Mesothelial cell of epicardium (in vitro differentiated cells): Measurements from ENCODE around the gene PCDHGB6. TPM values are rescaled to one million over a fixed set of nuclear protein-coding genes. Genes with fewer than 3 reads are reported as not detected.
A peak's percentile ranks its signal among the peaks of the same experiment; 100 is the strongest.
"Not testable (repeated sequence)": the region's sequence is repeated elsewhere in the genome, so short reads cannot be mapped to it uniquely, and the experiment has no call there.

Experiments
- DNase-seq, 2 experiments: peaks; one replicate each; pipeline ENCODE4 v3.0.0; 2021; ENCODE audit warnings: low spot score in 2 of 2; ENCODE audit not compliant: unreplicated experiment in 2 of 2
- H3K27ac Mint-ChIP-seq: 2 replicates; pipeline ENCODE4 v1.8.0; 2021; ENCODE audit warnings: mixed read lengths
- H3K27me3 Mint-ChIP-seq: 2 replicates; pipeline ENCODE4 v1.8.0; 2021; ENCODE audit warnings: low read depth, mixed read lengths
- H3K36me3 Mint-ChIP-seq: 2 replicates; pipeline ENCODE4 v1.8.0; 2021; ENCODE audit warnings: mixed read lengths
- H3K4me1 Mint-ChIP-seq: 2 replicates; pipeline ENCODE4 v1.8.0; 2021; ENCODE audit warnings: mixed read lengths
- H3K4me3 Mint-ChIP-seq: 2 replicates; pipeline ENCODE4 v1.8.0; 2021; ENCODE audit warnings: mild to moderate bottlenecking, moderate library complexity, mixed read lengths
- H3K9me3 Mint-ChIP-seq: 2 replicates; pipeline ENCODE4 v1.8.0; 2021; ENCODE audit warnings: mixed read lengths
- total RNA-seq: library from RNA; stranded (reverse); gene quantifications from 3 replicates; pipeline ENCODE4 v1.2.1, GENCODE V29; 2021
- TF ChIP-seq, protein P1 (sequence below): fragments of 200-600 bp; sonication (generic); IDR thresholded peaks from one replicate; pipeline ENCODE4 v1.5.0; 2021; ENCODE audit warnings: antibody characterized with exemption; ENCODE audit not compliant: unreplicated experiment

Gene PCDHGB6
- total RNA-seq, 1 donor from 2014 or later, result 75.7 TPM

DNA sequence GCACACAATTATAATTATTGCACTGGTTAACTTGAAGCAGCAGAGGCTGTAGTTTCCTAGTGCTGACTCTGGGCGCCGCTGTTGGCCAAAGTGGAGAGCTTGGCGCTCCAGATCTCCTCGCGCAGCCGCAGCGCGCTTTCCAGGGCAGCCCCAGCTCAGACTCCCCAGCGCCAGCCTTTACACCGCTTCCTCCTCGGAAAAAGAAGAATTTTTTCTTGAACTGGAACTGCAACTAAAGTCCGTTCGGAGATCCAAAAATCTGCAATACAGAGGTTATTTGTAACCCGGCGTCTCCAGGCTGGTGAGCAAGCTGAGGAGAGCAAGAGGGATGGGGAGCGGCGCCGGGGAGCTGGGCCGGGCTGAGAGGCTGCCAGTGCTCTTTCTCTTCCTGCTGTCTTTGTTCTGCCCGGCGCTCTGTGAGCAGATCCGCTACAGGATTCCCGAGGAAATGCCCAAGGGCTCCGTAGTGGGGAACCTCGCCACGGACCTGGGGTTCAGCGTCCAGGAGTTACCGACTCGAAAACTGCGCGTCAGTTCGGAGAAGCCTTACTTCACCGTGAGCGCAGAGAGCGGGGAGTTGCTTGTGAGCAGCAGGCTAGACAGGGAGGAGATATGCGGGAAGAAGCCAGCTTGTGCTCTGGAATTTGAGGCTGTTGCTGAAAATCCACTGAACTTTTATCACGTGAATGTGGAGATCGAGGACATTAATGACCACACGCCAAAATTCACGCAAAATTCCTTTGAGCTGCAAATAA lies 20.1 kb upstream of the PCDHGB6 start, which contains the start of gene PCDHGB4:
Gene PCDHGB4, plus strand, starts transcription at position 142 of the 755 bp plus-strand sequence. Its CDS starts 187 bp downstream, at position 329.
- Mint-ChIP-seq H3K9me3 (peaks cover 65% of the 10 kb centered on the region), H3K36me3 (peaks cover 36% of the 10 kb centered on the region), H3K4me3 (peak within 1 kb of the TSS; percentile 70), H3K27ac (peak within 1 kb of the TSS; percentile 64)
- H3K27me3 Mint-ChIP-seq, H3K4me1 Mint-ChIP-seq, DNase-seq: not testable (repeated sequence)
- TF ChIP-seq, protein P1, sequence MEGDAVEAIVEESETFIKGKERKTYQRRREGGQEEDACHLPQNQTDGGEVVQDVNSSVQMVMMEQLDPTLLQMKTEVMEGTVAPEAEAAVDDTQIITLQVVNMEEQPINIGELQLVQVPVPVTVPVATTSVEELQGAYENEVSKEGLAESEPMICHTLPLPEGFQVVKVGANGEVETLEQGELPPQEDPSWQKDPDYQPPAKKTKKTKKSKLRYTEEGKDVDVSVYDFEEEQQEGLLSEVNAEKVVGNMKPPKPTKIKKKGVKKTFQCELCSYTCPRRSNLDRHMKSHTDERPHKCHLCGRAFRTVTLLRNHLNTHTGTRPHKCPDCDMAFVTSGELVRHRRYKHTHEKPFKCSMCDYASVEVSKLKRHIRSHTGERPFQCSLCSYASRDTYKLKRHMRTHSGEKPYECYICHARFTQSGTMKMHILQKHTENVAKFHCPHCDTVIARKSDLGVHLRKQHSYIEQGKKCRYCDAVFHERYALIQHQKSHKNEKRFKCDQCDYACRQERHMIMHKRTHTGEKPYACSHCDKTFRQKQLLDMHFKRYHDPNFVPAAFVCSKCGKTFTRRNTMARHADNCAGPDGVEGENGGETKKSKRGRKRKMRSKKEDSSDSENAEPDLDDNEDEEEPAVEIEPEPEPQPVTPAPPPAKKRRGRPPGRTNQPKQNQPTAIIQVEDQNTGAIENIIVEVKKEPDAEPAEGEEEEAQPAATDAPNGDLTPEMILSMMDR, result peak; percentile 19

DNA sequence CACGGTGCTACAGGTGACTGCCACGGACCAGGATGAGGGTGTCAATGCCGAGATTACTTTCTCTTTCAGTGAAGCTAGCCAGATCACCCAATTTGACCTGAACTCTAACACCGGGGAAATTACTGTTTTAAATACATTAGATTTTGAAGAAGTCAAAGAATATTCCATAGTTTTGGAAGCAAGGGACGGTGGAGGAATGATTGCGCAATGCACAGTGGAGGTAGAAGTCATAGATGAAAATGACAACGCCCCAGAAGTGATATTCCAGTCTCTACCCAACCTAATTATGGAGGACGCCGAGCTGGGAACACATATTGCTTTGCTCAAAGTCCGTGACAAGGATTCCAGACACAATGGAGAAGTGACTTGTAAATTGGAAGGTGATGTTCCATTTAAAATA lies 19.2 kb upstream of the PCDHGB6 start:
- Mint-ChIP-seq H3K36me3 (peaks cover 39% of the 10 kb centered on the region), H3K4me1 (no peaks in the 10 kb centered on the region), H3K4me3 (no peak overlapping the region), H3K27ac (no peak overlapping the region), H3K9me3 (peaks cover 63% of the 10 kb centered on the region), H3K27me3 (no peaks in the 10 kb centered on the region)
- no peak for DNase-seq
- TF ChIP-seq, protein P1, result no peak

DNA sequence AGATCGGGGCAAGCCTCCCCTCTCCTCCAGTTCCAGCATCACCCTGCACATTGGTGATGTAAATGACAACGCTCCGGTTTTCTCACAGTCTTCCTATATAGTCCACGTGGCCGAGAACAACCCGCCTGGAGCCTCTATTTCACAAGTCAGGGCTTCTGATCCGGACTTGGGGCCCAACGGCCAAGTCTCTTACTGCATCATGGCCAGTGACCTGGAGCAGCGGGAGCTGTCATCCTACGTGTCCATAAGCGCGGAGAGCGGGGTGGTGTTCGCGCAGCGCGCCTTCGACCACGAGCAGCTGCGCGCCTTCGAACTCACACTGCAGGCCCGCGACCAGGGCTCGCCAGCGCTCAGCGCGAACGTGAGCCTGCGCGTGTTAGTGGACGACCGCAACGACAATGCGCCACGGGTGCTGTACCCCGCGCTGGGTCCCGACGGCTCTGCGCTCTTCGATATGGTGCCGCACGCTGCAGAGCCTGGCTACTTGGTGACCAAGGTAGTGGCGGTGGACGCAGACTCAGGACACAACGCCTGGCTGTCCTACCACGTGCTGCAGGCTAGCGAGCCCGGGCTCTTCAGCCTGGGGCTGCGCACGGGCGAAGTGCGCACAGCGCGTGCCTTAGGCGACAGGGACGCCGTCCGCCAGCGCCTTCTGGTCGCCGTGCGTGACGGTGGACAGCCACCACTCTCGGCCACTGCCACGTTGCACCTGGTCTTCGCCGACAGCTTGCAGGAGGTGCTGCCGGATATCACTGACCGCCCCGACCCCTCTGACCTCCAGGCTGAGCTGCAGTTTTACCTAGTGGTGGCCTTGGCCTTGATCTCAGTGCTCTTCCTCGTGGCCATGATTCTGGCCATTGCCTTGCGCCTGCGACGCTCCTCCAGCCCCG lies 18.4 kb upstream of the PCDHGB6 start:
- H3K36me3 Mint-ChIP-seq, result peaks cover 40% of the 10 kb centered on the region

DNA sequence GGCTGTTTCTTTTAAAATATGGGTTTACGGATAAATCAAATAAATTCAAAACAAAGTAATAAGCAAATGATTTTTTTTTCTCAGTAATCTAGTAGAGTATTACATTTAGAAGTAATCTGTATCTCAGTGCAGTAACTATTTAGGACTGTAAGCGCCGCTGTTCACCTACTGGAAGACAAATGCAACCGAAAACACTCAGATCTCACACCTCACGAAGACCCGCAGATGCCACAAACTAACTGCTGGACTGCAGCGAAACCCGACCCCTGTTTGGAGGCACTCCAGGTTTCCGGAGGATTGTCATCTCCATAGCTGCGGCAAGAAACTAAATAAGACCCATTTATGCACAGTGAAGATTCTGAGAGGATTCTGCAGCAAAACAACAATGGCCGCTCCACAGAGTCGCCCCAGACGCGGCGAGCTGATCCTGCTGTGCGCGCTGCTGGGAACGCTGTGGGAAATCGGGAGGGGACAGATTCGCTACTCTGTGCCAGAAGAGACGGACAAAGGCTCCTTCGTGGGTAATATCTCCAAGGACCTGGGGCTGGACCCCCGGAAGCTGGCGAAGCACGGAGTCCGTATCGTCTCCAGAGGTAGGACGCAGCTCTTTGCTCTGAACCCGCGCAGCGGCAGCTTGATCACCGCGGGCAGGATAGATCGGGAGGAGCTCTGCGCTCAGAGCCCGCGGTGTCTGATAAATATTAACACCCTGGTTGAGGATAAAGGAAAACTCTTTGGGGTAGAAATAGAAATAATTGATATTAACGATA lies 15.2 kb upstream of the PCDHGB6 start, which contains the start of gene PCDHGA8:
Gene PCDHGA8, plus strand, starts transcription at position 205 of the 770 bp plus-strand sequence. Its CDS starts 181 bp downstream, at position 386.
- TF ChIP-seq, protein P1, result no peak
- no peak for DNase-seq
- Mint-ChIP-seq H3K36me3 (peaks cover 53% of the 10 kb centered on the region), H3K9me3 (peaks cover 55% of the 10 kb centered on the region), H3K4me1 (no peaks in the 10 kb centered on the region), H3K4me3 (no peak within 1 kb of the TSS), H3K27ac (no peak within 1 kb of the TSS), H3K27me3 (no peaks in the 10 kb centered on the region)

More for the DNA sequence above, 18.4 kb upstream of the PCDHGB6 start:
- no peak for DNase-seq
- TF ChIP-seq, protein P1, result no peak
- no peaks in the 10 kb centered on the region for H3K4me1 Mint-ChIP-seq
- no peaks in the 10 kb centered on the region for H3K27me3 Mint-ChIP-seq
- H3K27ac Mint-ChIP-seq, result no peak overlapping the region
- H3K9me3 Mint-ChIP-seq, result peaks cover 64% of the 10 kb centered on the region
- peak overlapping the region; percentile 15 for H3K4me3 Mint-ChIP-seq

DNA sequence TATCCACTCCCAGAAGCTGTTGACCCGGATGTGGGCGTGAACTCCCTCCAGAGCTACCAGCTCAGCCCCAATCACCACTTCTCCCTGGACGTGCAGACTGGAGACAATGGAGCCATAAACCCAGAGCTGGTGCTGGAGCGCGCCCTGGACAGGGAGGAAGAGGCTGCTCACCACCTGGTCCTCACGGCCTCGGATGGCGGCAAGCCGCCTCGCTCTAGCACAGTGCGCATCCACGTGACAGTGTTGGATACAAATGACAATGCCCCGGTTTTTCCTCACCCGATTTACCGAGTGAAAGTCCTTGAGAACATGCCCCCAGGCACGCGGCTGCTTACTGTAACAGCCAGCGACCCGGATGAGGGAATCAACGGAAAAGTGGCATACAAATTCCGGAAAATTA lies 14.6 kb upstream of the PCDHGB6 start:
- H3K4me3 Mint-ChIP-seq, result no peak overlapping the region
- TF ChIP-seq, protein P1, result no peak
- no peak for DNase-seq
- H3K36me3 Mint-ChIP-seq, result peaks cover 52% of the 10 kb centered on the region
- H3K9me3 Mint-ChIP-seq, result peaks cover 54% of the 10 kb centered on the region
- H3K27ac Mint-ChIP-seq, result no peak overlapping the region
- no peaks in the 10 kb centered on the region for H3K27me3 Mint-ChIP-seq
- no peaks in the 10 kb centered on the region for H3K4me1 Mint-ChIP-seq

DNA sequence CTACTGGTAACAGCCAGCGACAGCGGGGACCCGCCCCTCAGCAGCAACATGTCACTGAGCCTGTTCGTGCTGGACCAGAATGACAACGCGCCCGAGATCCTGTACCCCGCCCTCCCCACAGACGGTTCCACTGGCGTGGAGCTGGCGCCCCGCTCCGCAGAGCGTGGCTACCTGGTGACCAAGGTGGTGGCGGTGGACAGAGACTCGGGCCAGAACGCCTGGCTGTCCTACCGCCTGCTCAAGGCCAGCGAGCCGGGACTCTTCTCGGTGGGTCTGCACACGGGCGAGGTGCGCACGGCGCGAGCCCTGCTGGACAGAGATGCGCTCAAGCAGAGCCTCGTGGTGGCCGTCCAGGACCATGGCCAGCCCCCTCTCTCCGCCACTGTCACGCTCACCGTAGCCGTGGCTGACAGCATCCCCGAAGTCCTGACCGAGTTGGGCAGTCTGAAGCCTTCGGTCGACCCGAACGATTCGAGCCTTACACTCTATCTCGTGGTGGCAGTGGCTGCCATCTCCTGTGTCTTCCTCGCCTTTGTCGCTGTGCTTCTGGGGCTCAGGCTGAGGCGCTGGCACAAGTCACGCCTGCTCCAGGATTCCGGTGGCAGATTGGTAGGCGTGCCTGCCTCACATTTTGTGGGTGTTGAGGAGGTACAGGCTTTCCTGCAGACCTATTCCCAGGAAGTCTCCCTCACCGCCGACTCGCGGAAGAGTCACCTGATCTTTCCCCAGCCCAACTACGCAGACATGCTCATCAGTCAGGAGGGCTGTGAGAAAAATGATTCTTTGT lies 13.2 kb upstream of the PCDHGB6 start:
- not testable (repeated sequence) for DNase-seq, H3K27ac Mint-ChIP-seq, H3K4me1 Mint-ChIP-seq, H3K4me3 Mint-ChIP-seq, H3K27me3 Mint-ChIP-seq
- peaks cover 54% of the 10 kb centered on the region for H3K9me3 Mint-ChIP-seq
- peaks cover 51% of the 10 kb centered on the region for H3K36me3 Mint-ChIP-seq

DNA sequence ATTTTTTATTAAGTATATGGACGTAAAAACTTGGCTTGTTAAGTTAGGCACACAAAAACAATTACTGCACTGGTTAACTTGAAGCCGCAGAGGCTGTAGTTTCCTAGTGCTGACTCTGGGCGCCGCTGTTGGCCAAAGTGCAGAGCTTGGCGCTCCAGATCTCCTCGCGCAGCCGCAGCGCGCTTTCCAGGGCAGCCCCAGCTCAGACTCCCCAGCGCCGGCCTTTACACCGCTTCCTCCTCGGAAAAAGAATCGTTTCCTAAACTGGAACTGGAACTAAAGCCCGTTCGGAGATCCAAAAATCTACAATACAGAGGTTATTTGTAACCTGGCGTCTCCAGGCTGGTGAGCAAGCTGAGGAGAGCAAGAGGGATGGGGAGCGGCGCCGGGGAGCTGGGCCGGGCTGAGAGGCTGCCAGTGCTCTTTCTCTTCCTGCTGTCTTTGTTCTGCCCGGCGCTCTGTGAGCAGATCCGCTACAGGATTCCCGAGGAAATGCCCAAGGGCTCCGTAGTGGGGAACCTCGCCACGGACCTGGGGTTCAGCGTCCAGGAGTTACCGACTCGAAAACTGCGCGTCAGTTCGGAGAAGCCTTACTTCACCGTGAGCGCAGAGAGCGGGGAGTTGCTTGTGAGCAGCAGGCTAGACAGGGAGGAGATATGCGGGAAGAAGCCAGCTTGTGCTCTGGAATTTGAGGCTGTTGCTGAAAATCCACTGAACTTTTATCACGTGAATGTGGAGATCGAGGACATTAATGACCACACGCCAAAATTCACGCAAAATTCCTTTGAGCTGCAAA lies 9.9 kb upstream of the PCDHGB6 start, which contains the start of gene PCDHGB5:
Gene PCDHGB5, plus strand, starts transcription at position 192 of the 796 bp plus-strand sequence. Its CDS starts 181 bp downstream, at position 373.
- DNase-seq, H3K4me3 Mint-ChIP-seq, H3K27me3 Mint-ChIP-seq, H3K4me1 Mint-ChIP-seq, H3K27ac Mint-ChIP-seq: not testable (repeated sequence)
- Mint-ChIP-seq H3K36me3 (peaks cover 47% of the 10 kb centered on the region), H3K9me3 (peaks cover 49% of the 10 kb centered on the region)
